Brain microvascular endothelial cell (primary cell): Measurements from ENCODE around the gene MELK.
A peak's percentile ranks its signal among the peaks of the same experiment; 100 is the strongest.

ENCODE experiments used
- DNase-seq: peaks from one replicate; pipeline ENCODE4 v3.0.0-alpha.2; 2020
- H3K27ac ChIP-seq: fragments of 250-450 bp; sonication (Bioruptor Pico); 2 replicates; pipeline ENCODE4 v1.5.1; 2020; ENCODE audit warnings: mild to moderate bottlenecking, moderate library complexity
- H3K27me3 ChIP-seq: fragments of 250-450 bp; sonication (Bioruptor Pico); replicated peaks from 2 replicates; pipeline ENCODE4 v1.5.1; 2020; ENCODE audit warnings: mild to moderate bottlenecking
- H3K36me3 ChIP-seq: fragments of 250-450 bp; sonication (Bioruptor Pico); replicated peaks from 2 replicates; pipeline ENCODE4 v1.5.1; 2020; ENCODE audit warnings: mild to moderate bottlenecking
- H3K4me3 ChIP-seq: 2 replicates; pipeline ENCODE4 v1.5.1; 2011; ENCODE audit warnings: low read depth, mild to moderate bottlenecking, control low read depth, low read length, moderate library complexity
- in situ Hi-C: cut with HindIII; loops from 2 replicates; pipeline ENCODE4 v1.10.0; 2017; ENCODE audit warnings: low sequenced_read_pairs, low pct_ligation_motif_present
- TF ChIP-seq, protein P1 (sequence below): IDR thresholded peaks from 2 replicates; pipeline ENCODE4 v1.5.1; 2011; ENCODE audit warnings: low read depth, mild to moderate bottlenecking, moderate library complexity, low read length, control low read depth, inconsistent platforms; ENCODE audit errors: missing control alignments

The MELK gene

DNA sequence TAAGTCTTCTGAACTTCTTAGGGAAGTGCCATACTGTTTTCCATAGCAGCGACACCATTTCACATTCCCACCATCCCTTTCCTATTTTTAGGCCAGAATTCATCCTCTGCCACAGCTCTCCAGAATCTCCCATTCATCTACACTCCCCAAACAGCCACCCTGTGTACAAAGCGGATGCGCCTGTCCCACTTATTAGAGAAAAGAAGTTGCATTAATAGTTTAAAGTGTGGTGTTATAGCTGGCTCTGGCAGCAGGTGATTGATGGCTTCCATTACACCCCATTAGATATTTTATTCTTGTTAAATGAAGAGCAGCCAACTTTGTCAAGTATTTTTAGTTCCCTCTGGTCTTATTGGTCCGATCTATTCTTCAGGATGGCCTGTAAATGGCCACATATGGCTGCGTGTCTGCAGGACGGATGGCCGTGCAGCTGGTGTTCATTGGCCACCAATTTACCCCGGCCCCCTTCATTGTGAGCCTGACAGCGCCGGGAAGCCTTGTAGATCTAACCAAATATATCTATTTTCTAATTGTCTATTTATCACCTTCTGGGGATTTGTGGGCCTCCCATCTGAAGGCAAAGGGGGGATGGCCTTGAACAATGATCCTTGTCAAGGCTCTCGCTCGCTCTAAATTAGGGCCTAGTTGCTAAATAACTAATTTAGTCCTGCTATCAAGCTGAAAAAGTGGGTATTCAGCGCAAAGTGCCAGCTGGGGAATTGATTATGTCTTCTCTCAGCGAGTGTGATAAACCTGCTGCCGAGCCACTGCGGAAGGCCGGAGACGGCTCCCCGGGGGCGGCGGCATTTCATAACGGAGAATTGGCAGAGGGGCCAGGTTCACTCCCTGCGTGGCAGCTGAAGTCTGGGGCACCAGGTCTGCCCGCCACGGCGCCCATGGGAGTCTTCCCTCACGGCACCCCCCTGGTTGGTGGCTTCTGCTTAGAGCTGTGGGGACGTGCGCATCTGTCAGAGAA is 141.1 kb downstream of the MELK start:
- TF ChIP-seq, protein P1, sequence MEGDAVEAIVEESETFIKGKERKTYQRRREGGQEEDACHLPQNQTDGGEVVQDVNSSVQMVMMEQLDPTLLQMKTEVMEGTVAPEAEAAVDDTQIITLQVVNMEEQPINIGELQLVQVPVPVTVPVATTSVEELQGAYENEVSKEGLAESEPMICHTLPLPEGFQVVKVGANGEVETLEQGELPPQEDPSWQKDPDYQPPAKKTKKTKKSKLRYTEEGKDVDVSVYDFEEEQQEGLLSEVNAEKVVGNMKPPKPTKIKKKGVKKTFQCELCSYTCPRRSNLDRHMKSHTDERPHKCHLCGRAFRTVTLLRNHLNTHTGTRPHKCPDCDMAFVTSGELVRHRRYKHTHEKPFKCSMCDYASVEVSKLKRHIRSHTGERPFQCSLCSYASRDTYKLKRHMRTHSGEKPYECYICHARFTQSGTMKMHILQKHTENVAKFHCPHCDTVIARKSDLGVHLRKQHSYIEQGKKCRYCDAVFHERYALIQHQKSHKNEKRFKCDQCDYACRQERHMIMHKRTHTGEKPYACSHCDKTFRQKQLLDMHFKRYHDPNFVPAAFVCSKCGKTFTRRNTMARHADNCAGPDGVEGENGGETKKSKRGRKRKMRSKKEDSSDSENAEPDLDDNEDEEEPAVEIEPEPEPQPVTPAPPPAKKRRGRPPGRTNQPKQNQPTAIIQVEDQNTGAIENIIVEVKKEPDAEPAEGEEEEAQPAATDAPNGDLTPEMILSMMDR, result no peak
- no peaks in the 10 kb centered on the region for H3K36me3 ChIP-seq
- no peak overlapping the region for H3K27ac ChIP-seq
- H3K27me3 ChIP-seq, result no peaks in the 10 kb centered on the region
- no peak overlapping the region for H3K4me3 ChIP-seq
- in situ Hi-C loops, result no loop called here
- DNase-seq, result no peak

DNA sequence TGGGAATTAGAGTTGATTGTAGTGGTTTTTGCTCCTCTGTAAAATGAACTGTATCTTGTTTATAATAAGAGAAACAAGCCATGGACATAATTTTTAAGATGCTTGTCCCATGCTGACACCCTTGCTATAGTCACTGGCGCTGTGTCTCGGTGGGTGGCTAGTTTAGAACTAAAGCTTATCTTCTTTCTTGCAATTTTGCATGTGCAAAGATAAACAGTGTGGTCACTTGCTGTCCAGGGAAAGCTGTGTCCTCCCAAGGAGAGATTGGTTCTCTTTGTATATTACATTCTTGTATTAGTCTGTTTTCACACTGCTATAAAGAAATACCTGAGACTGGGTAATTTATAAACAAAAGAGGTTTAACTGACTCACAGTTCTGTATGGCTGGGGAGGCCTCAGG is 143.8 kb downstream of the MELK start:
- in situ Hi-C loops, result no loop called here

DNA sequence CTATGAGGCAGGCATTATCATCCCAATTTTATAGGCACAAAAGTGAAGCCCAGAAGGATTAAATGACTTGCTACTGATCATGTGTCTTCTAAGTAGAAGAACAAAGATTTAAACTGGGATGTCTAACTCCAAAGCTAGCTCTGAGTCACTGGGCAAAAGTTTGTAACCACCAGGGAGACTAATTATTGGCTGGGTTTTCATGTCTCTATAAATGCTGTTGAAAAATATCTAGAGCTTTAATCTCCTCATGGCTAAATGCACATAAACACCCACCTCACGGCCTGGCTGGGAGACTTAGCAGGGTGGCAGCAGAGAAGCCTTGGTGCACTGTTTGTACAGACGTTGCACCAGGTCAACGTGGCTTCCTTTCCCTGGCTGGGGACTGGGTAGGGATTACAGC is 144.6 kb downstream of the MELK start:
- H3K27me3 ChIP-seq, result no peaks in the 10 kb centered on the region
- no peak overlapping the region for H3K27ac ChIP-seq
- TF ChIP-seq, protein P1, result no peak
- H3K4me3 ChIP-seq, result no peak overlapping the region
- peak; percentile 2 for DNase-seq
- H3K36me3 ChIP-seq, result no peaks in the 10 kb centered on the region
- in situ Hi-C loops, result no loop called here

More for the DNA sequence above, 143.8 kb downstream of the MELK start:
- TF ChIP-seq, protein P1, result no peak
- H3K4me3 ChIP-seq, result no peak overlapping the region
- H3K36me3 ChIP-seq, result no peaks in the 10 kb centered on the region
- H3K27ac ChIP-seq, result no peak overlapping the region
- peak; percentile 18 for DNase-seq
- H3K27me3 ChIP-seq, result no peaks in the 10 kb centered on the region

DNA sequence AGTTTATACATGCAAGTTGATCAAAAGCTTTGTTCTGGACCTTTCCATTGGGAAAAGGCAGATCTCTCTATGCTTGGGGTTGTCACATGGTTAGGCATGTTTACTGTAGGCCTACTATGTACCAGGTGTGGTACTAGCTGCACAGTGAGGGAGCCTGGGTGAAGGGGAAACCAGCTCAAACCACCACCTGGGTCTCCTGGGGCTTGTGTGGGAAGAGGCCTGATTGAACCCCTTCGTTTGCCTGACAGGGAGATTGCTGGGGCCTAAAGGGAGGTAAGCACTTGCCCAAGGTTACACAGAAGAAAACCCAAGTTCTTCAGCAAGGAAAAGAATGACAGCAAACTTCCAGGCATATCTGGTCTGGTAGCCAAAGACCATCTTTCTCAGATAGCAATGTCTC is 145.9 kb downstream of the MELK start:
- in situ Hi-C loops, result no loop called here
- Histone ChIP-seq H3K4me3 (no peak overlapping the region), H3K36me3 (no peaks in the 10 kb centered on the region), H3K27ac (no peak overlapping the region), H3K27me3 (no peaks in the 10 kb centered on the region)
- DNase-seq, result no peak
- TF ChIP-seq, protein P1, result no peak

DNA sequence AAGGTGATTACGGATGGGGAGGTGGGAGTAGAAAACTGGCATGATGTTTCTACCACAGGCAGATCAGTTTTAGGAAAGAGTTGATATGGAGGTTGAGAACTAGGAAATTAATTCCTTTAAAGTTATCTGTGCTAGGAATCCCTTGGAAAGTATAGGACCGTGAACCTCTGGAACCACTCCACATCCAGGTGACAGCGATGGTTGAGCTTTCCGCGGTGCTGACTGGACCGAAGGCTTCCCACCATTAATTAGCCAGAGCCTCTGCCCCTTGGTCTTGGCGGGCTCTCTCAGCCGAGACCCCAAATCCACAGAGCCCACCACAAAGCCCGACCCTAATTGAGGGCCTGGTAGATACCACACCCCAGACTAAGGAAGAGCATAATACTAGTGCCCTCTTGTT is 147.3 kb downstream of the MELK start:
- no peaks in the 10 kb centered on the region for H3K27me3 ChIP-seq
- in situ Hi-C loops, result no loop called here
- H3K4me3 ChIP-seq, result no peak overlapping the region

More for the DNA sequence above, 147.3 kb downstream of the MELK start:
- Histone ChIP-seq H3K36me3 (no peaks in the 10 kb centered on the region), H3K27ac (no peak overlapping the region)
- DNase-seq, result no peak
- TF ChIP-seq, protein P1, result no peak
